Left lung (tissue), 10 donors: ENCODE results near the gene AK8. TPM values are rescaled to one million over a fixed set of nuclear protein-coding genes. Genes with fewer than 3 reads are reported as not detected.
A peak's percentile ranks its signal among the peaks of the same experiment; 100 is the strongest.

Experiments
- ATAC-seq: fragments of 200-7000 bp; cut with Tn5 transposase; one replicate; pipeline ENCODE4 v1.9.1; 2020; ENCODE audit warnings: moderate library complexity
- DNase-seq, 4 donors: peaks; one replicate each; pipeline ENCODE4 v3.0.0-alpha.2; 2013 to 2020
- H3K27ac ChIP-seq, 2 donors: fragments of 200-600 bp; sonication (generic) in 1 of 2; one replicate each; pipeline versions ENCODE4 v1.5.0 to v1.8.0; 2020 to 2021
- H3K27me3 ChIP-seq, 2 donors: fragments of 200-600 bp; sonication (generic) in 1 of 2; one replicate each; pipeline versions ENCODE4 v1.5.0 to v1.8.0; 2020 to 2021
- H3K36me3 ChIP-seq, 2 donors: fragments of 200-600 bp; sonication (generic) in 1 of 2; one replicate each; pipeline versions ENCODE4 v1.5.0 to v1.8.0; 2020 to 2021
- H3K4me1 ChIP-seq, 2 donors: fragments of 200-600 bp; one replicate each; pipeline ENCODE4 v1.8.0; 2021
- H3K4me3 ChIP-seq, 2 donors: fragments of 200-600 bp; sonication (generic) in 1 of 2; one replicate each; pipeline versions ENCODE4 v1.5.0 to v1.8.0; 2020 to 2021; ENCODE audit warnings: mild to moderate bottlenecking in 1 of 2
- H3K9me3 ChIP-seq, 2 donors: fragments of 200-600 bp; sonication (generic) in 1 of 2; one replicate each; pipeline versions ENCODE4 v1.5.0 to v1.8.0; 2020 to 2021
- intact Hi-C, 2 donors: fragments of 100-400 bp; cut with DNase I; formaldehyde crosslinking; loops; one replicate each; pipeline versions ENCODE4 v1.11.2 to v1.14.2; 2022
- polyA plus RNA-seq, 6 donors: library from polyadenylated mRNA; unstranded; fragments of 120-200 nt; gene quantifications; one replicate each; pipeline ENCODE4 v1.2.1, GENCODE V29; 2013; ENCODE audit not compliant: insufficient read length in 6 of 6
- total RNA-seq, 2 donors: library from RNA; stranded (reverse); fragmentation: NEBNext Ultra II Directional; extraction: Animal tissue kit (Norgen Biotek cat#: 25700); gene quantifications; one replicate each; pipeline ENCODE4 v1.2.1, GENCODE V29; 2021
- TF ChIP-seq, protein P1 (sequence below), 2 donors: fragments of 200-600 bp; sonication (generic) in 1 of 2; IDR thresholded peaks; one replicate each; pipeline versions ENCODE4 v1.5.0 to v1.8.0; 2021; ENCODE audit warnings: antibody characterized with exemption in 2 of 2
- donor health status: DM: no; HTN: yes; CAD: no.
- donor health status: DM: no; HTN: no; CAD: no.

AK8 gene
- total and polyA plus RNA-seq, 8 donors, result 0.55 to 3.6 (median 2.4) TPM

DNA sequence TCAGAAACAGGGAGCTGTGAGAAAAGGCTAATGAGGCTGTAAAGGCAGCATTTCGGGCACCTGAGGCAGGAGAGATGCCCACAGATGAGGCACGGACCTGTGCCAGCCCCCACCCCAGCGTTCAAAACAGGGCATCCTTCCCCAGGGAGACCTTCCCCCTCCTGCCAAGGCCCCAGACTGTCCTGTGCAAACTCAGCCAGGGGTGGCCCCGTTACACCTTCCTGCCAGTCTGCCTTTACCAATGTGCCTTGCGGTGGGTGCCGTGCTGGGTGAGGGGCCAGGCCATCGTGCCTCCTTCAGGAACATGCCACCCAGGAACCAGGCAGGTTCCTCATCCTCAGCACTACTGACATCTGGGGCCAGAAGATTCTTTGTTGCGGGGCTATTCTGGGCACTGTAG is 53.9 kb downstream of the AK8 start:
- ATAC-seq (no peak), DNase-seq (no peak)
- Histone ChIP-seq H3K4me3 (no peak overlapping the region), H3K27ac (no peak overlapping the region), H3K36me3 (no peaks in the 10 kb centered on the region), H3K9me3 (no peaks in the 10 kb centered on the region), H3K4me1 (no peaks in the 10 kb centered on the region), H3K27me3 (peaks cover 0 to 6% of the 10 kb centered on the region in 2 donors)
- TF ChIP-seq, protein P1, sequence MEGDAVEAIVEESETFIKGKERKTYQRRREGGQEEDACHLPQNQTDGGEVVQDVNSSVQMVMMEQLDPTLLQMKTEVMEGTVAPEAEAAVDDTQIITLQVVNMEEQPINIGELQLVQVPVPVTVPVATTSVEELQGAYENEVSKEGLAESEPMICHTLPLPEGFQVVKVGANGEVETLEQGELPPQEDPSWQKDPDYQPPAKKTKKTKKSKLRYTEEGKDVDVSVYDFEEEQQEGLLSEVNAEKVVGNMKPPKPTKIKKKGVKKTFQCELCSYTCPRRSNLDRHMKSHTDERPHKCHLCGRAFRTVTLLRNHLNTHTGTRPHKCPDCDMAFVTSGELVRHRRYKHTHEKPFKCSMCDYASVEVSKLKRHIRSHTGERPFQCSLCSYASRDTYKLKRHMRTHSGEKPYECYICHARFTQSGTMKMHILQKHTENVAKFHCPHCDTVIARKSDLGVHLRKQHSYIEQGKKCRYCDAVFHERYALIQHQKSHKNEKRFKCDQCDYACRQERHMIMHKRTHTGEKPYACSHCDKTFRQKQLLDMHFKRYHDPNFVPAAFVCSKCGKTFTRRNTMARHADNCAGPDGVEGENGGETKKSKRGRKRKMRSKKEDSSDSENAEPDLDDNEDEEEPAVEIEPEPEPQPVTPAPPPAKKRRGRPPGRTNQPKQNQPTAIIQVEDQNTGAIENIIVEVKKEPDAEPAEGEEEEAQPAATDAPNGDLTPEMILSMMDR (IDR thresholded peaks at IDR 0.05), result no peak
- intact Hi-C loops, result no loop called here

DNA sequence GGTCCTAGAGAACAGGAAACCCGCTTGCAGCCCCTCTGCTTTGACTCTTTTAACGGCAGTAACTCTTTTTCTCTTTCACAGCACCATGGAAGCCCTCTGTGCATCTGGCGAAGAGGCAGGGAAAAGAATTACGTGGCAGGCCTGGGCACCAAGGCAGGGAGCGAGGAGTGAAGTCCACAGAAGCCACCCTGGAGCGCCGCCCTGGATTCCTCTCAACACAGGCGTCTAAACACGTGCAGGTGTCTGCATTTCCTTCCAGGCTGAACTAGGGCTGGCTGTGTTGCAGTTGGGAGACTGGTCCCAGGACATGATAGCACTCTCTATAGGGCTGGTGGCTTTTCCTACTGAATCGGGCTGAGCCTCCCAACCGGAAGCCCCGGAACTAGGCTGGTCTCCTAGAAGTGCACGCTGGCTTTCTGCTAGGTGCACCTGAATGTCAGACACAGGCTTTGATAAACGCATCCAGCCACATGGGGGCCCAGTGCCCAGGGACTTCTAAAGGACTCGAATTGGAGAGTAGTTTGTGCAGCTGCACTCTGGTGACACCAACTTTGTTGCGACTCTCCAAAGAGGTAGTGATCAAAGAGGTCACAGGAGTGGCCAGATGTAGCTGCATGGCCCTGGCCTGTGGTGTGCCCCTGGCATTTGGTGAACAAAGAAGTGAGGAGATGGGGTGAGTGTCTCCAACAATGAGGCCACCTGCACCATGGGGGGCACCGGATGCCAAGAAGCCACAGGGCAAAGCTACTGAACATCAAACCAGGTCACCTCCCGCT is 54.5 kb downstream of the AK8 start:
- DNase-seq, result peak in 1 of 4 donors; percentile 64
- TF ChIP-seq, protein P1 (IDR thresholded peaks at IDR 0.05), result no peak
- H3K27me3 ChIP-seq, result peaks cover 0 to 6% of the 10 kb centered on the region in 2 donors
- no peak overlapping the region for H3K27ac ChIP-seq
- H3K4me1 ChIP-seq, result no peaks in the 10 kb centered on the region
- H3K9me3 ChIP-seq, result no peaks in the 10 kb centered on the region
- H3K4me3 ChIP-seq, result no peak overlapping the region
- ATAC-seq, result no peak
- H3K36me3 ChIP-seq, result no peaks in the 10 kb centered on the region
- intact Hi-C loops, result no loop called here

DNA sequence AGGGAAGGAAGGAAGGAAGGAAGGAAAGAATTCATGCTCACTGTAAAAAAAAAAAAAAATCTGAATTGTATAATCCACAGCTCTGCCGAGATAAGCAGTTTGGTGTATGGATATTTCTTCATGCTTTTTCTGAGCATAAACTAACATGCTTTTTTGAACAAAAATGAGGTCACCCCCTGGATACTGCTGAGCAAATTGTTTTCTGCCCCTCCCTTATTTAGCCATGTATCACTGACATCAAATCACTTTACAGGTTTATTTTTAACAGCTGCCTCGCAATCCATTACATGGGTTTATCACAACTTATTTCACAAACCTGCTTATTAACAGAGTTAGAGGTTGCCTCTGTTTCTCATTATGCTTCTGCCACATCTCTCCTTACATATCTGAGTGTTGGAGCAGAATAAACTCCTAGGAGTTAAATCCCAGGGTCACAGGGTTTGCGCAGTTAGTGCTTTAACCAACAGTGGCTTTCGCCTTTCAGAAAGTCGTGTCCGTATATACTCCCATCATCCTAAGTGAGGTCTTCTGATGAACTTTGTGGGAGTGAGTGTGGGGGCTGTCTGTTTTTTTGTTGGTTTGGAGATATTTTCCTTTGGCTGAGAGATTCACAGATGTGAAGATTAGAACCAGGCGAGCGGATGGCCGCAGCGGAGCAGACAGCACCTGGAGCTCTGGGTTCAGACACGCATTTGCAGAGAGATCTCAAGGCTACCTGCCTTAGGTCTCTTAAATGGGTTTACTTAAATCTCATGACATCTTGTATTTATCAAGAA is 57.7 kb downstream of the AK8 start:
- TF ChIP-seq, protein P1 (IDR thresholded peaks at IDR 0.05), result no peak
- no peaks in the 10 kb centered on the region for H3K4me1 ChIP-seq

DNA sequence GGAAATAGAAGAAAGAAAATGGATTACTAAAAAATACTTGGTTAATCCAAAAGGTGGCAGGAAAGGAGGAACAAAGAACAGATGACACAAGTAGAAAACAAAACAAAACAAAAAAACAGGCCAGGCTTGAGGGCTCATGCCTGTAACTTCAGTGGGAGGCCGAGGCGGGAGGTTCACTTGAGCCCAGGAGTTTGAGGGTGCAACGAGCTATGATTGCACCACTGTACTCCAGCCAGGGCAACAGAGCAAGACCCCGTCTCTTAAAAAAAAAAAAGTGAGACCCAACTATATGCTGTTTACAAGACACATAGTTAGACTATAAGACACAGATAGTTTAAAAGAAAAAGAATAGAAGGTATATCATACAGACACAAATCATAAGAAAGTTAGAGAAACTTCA is 59.5 kb downstream of the AK8 start:
- ATAC-seq (no peak), DNase-seq (no peak)
- Histone ChIP-seq H3K36me3 (no peaks in the 10 kb centered on the region), H3K4me3 (no peak overlapping the region), H3K4me1 (no peaks in the 10 kb centered on the region), H3K27ac (no peak overlapping the region), H3K9me3 (no peaks in the 10 kb centered on the region), H3K27me3 (peaks cover 0 to 5% of the 10 kb centered on the region in 2 donors)
- intact Hi-C loops, result no loop called here
- TF ChIP-seq, protein P1 (IDR thresholded peaks at IDR 0.05), result no peak

More for the DNA sequence above, 57.7 kb downstream of the AK8 start:
- Histone ChIP-seq H3K4me3 (no peak overlapping the region), H3K27ac (no peak overlapping the region), H3K36me3 (no peaks in the 10 kb centered on the region), H3K9me3 (no peaks in the 10 kb centered on the region), H3K27me3 (peaks cover 0 to 6% of the 10 kb centered on the region in 2 donors)
- ATAC-seq (no peak), DNase-seq (no peak)
- intact Hi-C loops, result no loop called here

DNA sequence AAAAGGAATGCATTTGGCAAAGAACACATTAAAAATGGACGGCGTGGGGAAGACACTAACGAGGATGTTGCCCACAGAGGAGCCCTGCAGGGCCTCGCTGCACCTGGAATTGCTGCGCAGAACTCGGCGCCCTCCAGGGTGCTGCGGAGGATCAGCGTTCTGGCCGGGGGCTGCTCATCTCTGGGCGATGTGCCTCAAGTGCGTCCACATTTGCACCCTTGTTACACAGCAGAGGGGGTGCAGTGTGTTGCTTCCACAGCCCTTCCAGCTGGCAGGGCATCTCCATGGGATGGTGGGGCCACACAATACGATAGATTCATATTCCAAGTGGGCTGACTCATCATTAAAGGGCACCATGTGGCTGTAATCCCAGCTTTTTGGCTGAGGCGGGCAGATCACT is 63.1 kb downstream of the AK8 start:
- intact Hi-C loops, result no loop called here
- no peaks in the 10 kb centered on the region for H3K9me3 ChIP-seq
- H3K4me1 ChIP-seq, result no peaks in the 10 kb centered on the region
- TF ChIP-seq, protein P1 (IDR thresholded peaks at IDR 0.05), result no peak
- no peaks in the 10 kb centered on the region for H3K36me3 ChIP-seq
- DNase-seq, result no peak
- no peak overlapping the region for H3K27ac ChIP-seq
- peaks cover 0 to 6% of the 10 kb centered on the region in 2 donors for H3K27me3 ChIP-seq
- ATAC-seq, result no peak
- no peak overlapping the region for H3K4me3 ChIP-seq
